ENCODE data around the gene DNAJB12.
A peak's percentile ranks its signal among the peaks of the same experiment; 100 is the strongest.
"Not testable (repeated sequence)": the region's sequence is repeated elsewhere in the genome, so short reads cannot be mapped to it uniquely, and the experiment has no call there.

Gene DNAJB12

GRCh38 chr10:72353028-72353964, 1.4 kb downstream of the DNAJB12 start:
- peak overlapping the region; percentile 100 for H3K27ac ChIP-seq (ENCODE audit: low read depth, low read length)
- H3K9ac ChIP-seq (ENCODE audit: low read depth, low read length) = peak overlapping the region; percentile 99; the same call in 1 of the 2 replicates
- peak overlapping the region; percentile 98 for H3K4me3 ChIP-seq (ENCODE audit: low read depth, low read length)

GRCh38 chr10:72351479-72351878, 3.2 kb downstream of the DNAJB12 start:
- H3K36me3 ChIP-seq (ENCODE audit: control insufficient read depth, insufficient read depth, low read length) = peaks cover 17% of the 10 kb centered on the region; the same call in 1 of the 2 replicates
- H3K27ac ChIP-seq (ENCODE audit: low read depth, low read length) = no peak overlapping the region
- no peaks in the 10 kb centered on the region for H3K27me3 ChIP-seq (ENCODE audit: control insufficient read depth, insufficient read depth, low read length)
- H3K9me3 ChIP-seq (ENCODE audit: control insufficient read depth, insufficient read depth, low read length) = no peaks in the 10 kb centered on the region
- H3K4me1 ChIP-seq (ENCODE audit: control insufficient read depth, insufficient read depth, low read length) = peaks cover 19% of the 10 kb centered on the region
- H3K4me3 ChIP-seq (ENCODE audit: low read depth, low read length) = no peak overlapping the region
- H3K9ac ChIP-seq (ENCODE audit: low read depth, low read length) = no peak overlapping the region

More at GRCh38 chr10:72353028-72353964, 1.4 kb downstream of the DNAJB12 start:
- no peaks in the 10 kb centered on the region for H3K27me3 ChIP-seq (ENCODE audit: control insufficient read depth, insufficient read depth, low read length)
- peaks cover 19% of the 10 kb centered on the region for H3K4me1 ChIP-seq (ENCODE audit: control insufficient read depth, insufficient read depth, low read length)
- no peaks in the 10 kb centered on the region for H3K9me3 ChIP-seq (ENCODE audit: control insufficient read depth, insufficient read depth, low read length)
- H3K36me3 ChIP-seq (ENCODE audit: control insufficient read depth, insufficient read depth, low read length) = peaks cover 14% of the 10 kb centered on the region; the same call in 1 of the 2 replicates

DNA sequence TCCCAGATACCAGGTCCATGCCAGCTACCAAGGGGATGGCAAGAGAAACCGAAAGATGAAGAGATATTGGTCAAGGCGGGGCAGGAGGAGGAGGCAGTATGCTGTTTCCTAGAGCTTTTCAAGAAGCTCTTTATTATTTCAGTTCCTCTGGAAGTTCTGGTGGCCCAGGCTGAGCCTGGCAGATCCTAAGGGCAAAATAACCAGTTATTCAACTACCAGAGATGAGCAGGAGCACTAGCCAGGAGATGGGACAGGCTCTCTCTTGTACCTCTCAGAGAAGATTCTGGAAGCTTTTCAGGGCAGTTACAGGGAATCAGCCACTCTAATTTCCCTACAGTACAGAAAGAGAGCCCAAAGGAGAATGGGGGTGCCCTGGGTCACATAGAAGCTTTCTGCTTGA, 5.3 kb downstream of the DNAJB12 start:
- Histone ChIP-seq H3K4me1 (ENCODE audit: control insufficient read depth, insufficient read depth, low read length) (peaks cover 19% of the 10 kb centered on the region), H3K27ac (ENCODE audit: low read depth, low read length) (no peak overlapping the region), H3K9me3 (ENCODE audit: control insufficient read depth, insufficient read depth, low read length) (no peaks in the 10 kb centered on the region), H3K36me3 (ENCODE audit: control insufficient read depth, insufficient read depth, low read length) (peaks cover 17% of the 10 kb centered on the region; the same call in 1 of the 2 replicates), H3K4me3 (ENCODE audit: low read depth, low read length) (no peak overlapping the region), H3K9ac (ENCODE audit: low read depth, low read length) (no peak overlapping the region), H3K27me3 (ENCODE audit: control insufficient read depth, insufficient read depth, low read length) (no peaks in the 10 kb centered on the region)

DNA sequence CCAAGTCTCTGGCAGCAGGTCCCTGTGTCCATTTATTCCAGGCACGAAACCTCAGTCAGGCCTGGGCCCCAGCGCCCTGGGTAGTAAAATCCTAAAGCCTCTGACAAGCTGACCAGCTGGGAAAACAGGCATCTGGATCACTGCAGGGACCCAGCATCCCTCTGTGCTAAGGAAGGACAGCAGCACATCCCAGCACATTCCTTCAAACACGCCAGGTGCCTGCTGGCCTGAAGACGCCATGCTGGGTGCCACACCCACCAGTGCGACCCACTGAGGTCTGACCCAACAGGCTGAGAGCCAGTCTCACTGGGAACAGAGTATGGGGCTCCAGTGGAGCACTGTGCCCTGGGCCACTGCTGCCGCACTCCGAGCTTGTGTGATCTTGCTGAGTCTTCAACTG, 6.4 kb downstream of the DNAJB12 start:
- Histone ChIP-seq H3K9me3 (ENCODE audit: control insufficient read depth, insufficient read depth, low read length) (no peaks in the 10 kb centered on the region), H3K9ac (ENCODE audit: low read depth, low read length) (no peak overlapping the region), H3K27me3 (ENCODE audit: control insufficient read depth, insufficient read depth, low read length) (no peaks in the 10 kb centered on the region), H3K27ac (ENCODE audit: low read depth, low read length) (no peak overlapping the region), H3K4me1 (ENCODE audit: control insufficient read depth, insufficient read depth, low read length) (peaks cover 14% of the 10 kb centered on the region), H3K36me3 (ENCODE audit: control insufficient read depth, insufficient read depth, low read length) (peaks cover 26% of the 10 kb centered on the region), H3K4me3 (ENCODE audit: low read depth, low read length) (no peak overlapping the region)

DNA sequence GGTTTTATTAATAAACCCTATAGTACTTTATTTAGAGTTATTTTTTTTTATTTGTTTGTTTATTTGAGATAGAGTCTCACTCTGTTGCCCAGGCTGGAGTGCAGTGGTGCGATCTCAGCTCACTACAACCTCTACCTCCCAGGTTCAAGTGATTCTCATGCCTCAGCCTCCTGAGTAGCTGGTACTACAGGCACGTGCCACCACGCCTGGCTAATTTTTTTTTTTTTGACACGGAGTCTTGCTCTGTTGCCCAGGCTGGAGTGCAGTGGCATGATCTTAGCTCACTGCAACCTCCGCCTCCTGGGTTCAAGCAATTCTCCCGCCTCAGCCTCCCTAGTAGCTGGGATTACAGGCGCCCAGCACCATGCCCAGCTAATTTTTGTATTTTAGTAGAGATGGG, 8.6 kb downstream of the DNAJB12 start:
- H3K27me3 ChIP-seq (ENCODE audit: control insufficient read depth, insufficient read depth, low read length); H3K4me3 ChIP-seq (ENCODE audit: low read depth, low read length); H3K9me3 ChIP-seq (ENCODE audit: control insufficient read depth, insufficient read depth, low read length); H3K27ac ChIP-seq (ENCODE audit: low read depth, low read length); H3K4me1 ChIP-seq (ENCODE audit: control insufficient read depth, insufficient read depth, low read length); H3K9ac ChIP-seq (ENCODE audit: low read depth, low read length): not testable (repeated sequence)
- H3K36me3 ChIP-seq (ENCODE audit: control insufficient read depth, insufficient read depth, low read length) = peaks cover 41% of the 10 kb centered on the region

- Histone ChIP-seq H3K4me1 (ENCODE audit: control insufficient read depth, insufficient read depth, low read length) (no peaks in the 10 kb centered on the region), H3K9me3 (ENCODE audit: control insufficient read depth, insufficient read depth, low read length) (no peaks in the 10 kb centered on the region), H3K4me3 (ENCODE audit: low read depth, low read length) (no peak overlapping the region), H3K36me3 (ENCODE audit: control insufficient read depth, insufficient read depth, low read length) (peaks cover 38% of the 10 kb centered on the region), H3K27me3 (ENCODE audit: control insufficient read depth, insufficient read depth, low read length) (no peaks in the 10 kb centered on the region), H3K9ac (ENCODE audit: low read depth, low read length) (no peak overlapping the region), H3K27ac (ENCODE audit: low read depth, low read length) (no peak overlapping the region)
Measured at GRCh38 chr10:72344932-72345331, 9.8 kb downstream of the DNAJB12 start.

DNA sequence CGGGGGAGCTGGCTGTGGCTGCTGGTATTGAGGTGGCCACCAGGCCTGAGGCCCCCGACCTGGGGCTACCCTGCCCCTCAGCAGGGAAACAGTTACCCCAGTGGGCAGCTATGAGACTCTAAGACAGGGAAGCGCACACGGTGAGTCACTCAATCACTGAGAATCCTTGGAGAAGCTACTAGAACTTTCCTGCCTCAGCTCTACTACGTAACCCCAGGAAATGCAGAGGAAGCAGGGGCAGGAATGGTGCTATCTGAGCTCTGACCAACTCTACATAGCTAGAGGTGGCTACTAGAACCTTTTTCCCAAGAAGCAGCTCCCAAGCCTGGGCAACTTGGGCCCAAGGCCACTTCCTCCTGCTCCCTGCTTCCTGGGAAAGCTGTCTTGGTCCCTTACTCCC, 11.8 kb downstream of the DNAJB12 start:
- H3K4me1 ChIP-seq (ENCODE audit: control insufficient read depth, insufficient read depth, low read length) = no peaks in the 10 kb centered on the region
- H3K27ac ChIP-seq (ENCODE audit: low read depth, low read length) = no peak overlapping the region

DNA sequence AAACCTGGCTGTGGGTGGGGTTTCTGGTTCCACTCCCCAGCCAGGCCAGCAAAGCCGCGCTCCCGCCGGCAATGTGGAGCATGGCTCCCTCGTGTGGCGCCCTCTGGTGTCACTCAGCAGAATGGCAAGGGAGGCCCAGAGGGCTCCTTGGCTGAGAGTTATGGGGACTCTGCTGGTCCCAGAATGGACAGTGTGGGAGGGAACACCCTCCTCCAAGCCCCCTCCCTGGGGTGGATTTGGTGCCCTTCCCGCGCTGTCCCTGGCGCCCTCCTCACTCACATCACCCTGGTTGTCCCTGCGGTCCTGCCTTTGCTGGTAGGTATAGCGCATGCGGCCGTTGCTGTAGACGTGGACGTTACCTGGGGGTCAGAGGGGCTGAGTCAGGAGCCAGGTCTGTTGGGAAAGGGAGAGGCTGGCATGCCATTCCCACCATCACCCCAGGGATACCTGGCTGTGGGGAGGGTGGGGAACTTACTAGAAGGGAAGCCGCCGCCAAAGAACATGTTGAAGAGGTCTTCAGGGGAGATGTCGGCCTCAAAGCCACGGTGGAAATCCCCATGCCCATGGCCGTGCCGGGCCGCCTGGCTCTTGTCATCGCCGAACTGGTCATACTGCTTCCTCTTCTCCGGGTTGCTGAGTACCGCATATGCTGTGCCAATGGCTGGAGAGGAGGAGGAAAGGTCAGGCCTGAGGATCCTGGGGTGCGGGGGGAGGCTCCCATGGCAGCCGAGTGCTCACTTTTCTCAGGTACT, 14.0 kb downstream of the DNAJB12 start:
- no peak overlapping the region for H3K9ac ChIP-seq (ENCODE audit: low read depth, low read length)
- no peak overlapping the region for H3K27ac ChIP-seq (ENCODE audit: low read depth, low read length)
- H3K9me3 ChIP-seq (ENCODE audit: control insufficient read depth, insufficient read depth, low read length) = no peaks in the 10 kb centered on the region
- H3K4me3 ChIP-seq (ENCODE audit: low read depth, low read length) = no peak overlapping the region
- H3K4me1 ChIP-seq (ENCODE audit: control insufficient read depth, insufficient read depth, low read length) = no peaks in the 10 kb centered on the region
- H3K27me3 ChIP-seq (ENCODE audit: control insufficient read depth, insufficient read depth, low read length) = no peaks in the 10 kb centered on the region
- H3K36me3 ChIP-seq (ENCODE audit: control insufficient read depth, insufficient read depth, low read length) = peaks cover 55% of the 10 kb centered on the region

More for the DNA sequence above, 11.8 kb downstream of the DNAJB12 start:
- no peak overlapping the region for H3K9ac ChIP-seq (ENCODE audit: low read depth, low read length)
- no peak overlapping the region for H3K4me3 ChIP-seq (ENCODE audit: low read depth, low read length)
- peaks cover 40% of the 10 kb centered on the region for H3K36me3 ChIP-seq (ENCODE audit: control insufficient read depth, insufficient read depth, low read length)
- H3K27me3 ChIP-seq (ENCODE audit: control insufficient read depth, insufficient read depth, low read length) = no peaks in the 10 kb centered on the region
- H3K9me3 ChIP-seq (ENCODE audit: control insufficient read depth, insufficient read depth, low read length) = no peaks in the 10 kb centered on the region

DNA sequence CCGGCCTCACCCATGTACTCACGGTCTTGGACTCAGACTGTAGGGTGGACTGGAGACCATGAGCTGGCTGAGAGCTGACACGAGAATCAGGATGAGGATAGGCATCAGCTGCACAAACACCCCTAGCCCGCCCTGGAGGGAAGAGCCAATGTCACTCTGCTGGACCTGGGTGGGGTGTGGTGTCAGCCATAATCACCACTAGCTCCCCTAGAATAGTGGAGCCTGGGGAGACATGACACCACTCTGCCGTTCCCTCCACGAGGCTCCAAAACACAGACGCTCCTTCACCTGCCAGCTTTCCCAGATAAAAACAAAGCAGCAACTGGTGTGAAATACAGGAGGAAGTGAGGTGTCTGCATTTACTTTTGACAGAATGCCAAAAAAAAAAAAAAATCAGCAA, 16.5 kb downstream of the DNAJB12 start:
- Histone ChIP-seq H3K9ac (ENCODE audit: low read depth, low read length) (no peak overlapping the region), H3K4me1 (ENCODE audit: control insufficient read depth, insufficient read depth, low read length) (no peaks in the 10 kb centered on the region; the same call in 1 of the 2 replicates), H3K27ac (ENCODE audit: low read depth, low read length) (no peak overlapping the region), H3K36me3 (ENCODE audit: control insufficient read depth, insufficient read depth, low read length) (peaks cover 60% of the 10 kb centered on the region), H3K27me3 (ENCODE audit: control insufficient read depth, insufficient read depth, low read length) (no peaks in the 10 kb centered on the region), H3K4me3 (ENCODE audit: low read depth, low read length) (no peak overlapping the region), H3K9me3 (ENCODE audit: control insufficient read depth, insufficient read depth, low read length) (no peaks in the 10 kb centered on the region)

- H3K4me1 ChIP-seq (ENCODE audit: control insufficient read depth, insufficient read depth, low read length) = peaks cover 4% of the 10 kb centered on the region; the same call in 1 of the 2 replicates
- no peak overlapping the region for H3K4me3 ChIP-seq (ENCODE audit: low read depth, low read length)
- H3K9ac ChIP-seq (ENCODE audit: low read depth, low read length) = no peak overlapping the region
- no peaks in the 10 kb centered on the region for H3K9me3 ChIP-seq (ENCODE audit: control insufficient read depth, insufficient read depth, low read length)
- peaks cover 57% of the 10 kb centered on the region for H3K36me3 ChIP-seq (ENCODE audit: control insufficient read depth, insufficient read depth, low read length)
- H3K27me3 ChIP-seq (ENCODE audit: control insufficient read depth, insufficient read depth, low read length) = no peaks in the 10 kb centered on the region
- H3K27ac ChIP-seq (ENCODE audit: low read depth, low read length) = no peak overlapping the region
Measured at GRCh38 chr10:72337722-72338121, 17.0 kb downstream of the DNAJB12 start.

Data from HUES48 (cell line).